Muscle layer of duodenum (tissue), 2 donors: ENCODE results near the gene HDDC3.

Experiments used
- H3K27ac ChIP-seq: one replicate; pipeline ENCODE4 v1.7.0; 2013; ENCODE audit warnings: mild to moderate bottlenecking, low read length
- H3K27me3 ChIP-seq: one replicate; pipeline ENCODE4 v1.7.0; 2013; ENCODE audit warnings: low read depth, mild to moderate bottlenecking, control low read depth, low read length
- H3K36me3 ChIP-seq, 2 donors: one replicate each; pipeline ENCODE4 v1.7.0; 2013; ENCODE audit warnings: low read length in 2 of 2, control low read depth in 1 of 2, mild to moderate bottlenecking in 1 of 2; ENCODE audit not compliant: insufficient read depth in 2 of 2, control insufficient read depth in 1 of 2
- H3K4me1 ChIP-seq, 2 donors: one replicate each; pipeline ENCODE4 v1.7.0; 2013; ENCODE audit warnings: low read length in 2 of 2, mild to moderate bottlenecking in 2 of 2, control low read depth in 1 of 2, moderate library complexity in 1 of 2; ENCODE audit not compliant: insufficient read depth in 2 of 2, control insufficient read depth in 1 of 2
- H3K4me3 ChIP-seq, 2 donors: one replicate each; pipeline ENCODE4 v1.7.0; 2013; ENCODE audit warnings: low read length in 2 of 2, low read depth in 1 of 2, mild to moderate bottlenecking in 1 of 2
- H3K9me3 ChIP-seq, 2 donors: one replicate each; pipeline ENCODE4 v1.7.0; 2013; ENCODE audit warnings: low read length in 2 of 2, control low read depth in 1 of 2, mild to moderate bottlenecking in 1 of 2; ENCODE audit not compliant: control insufficient read depth in 1 of 2
- donor health status: healthy.

Gene HDDC3

DNA sequence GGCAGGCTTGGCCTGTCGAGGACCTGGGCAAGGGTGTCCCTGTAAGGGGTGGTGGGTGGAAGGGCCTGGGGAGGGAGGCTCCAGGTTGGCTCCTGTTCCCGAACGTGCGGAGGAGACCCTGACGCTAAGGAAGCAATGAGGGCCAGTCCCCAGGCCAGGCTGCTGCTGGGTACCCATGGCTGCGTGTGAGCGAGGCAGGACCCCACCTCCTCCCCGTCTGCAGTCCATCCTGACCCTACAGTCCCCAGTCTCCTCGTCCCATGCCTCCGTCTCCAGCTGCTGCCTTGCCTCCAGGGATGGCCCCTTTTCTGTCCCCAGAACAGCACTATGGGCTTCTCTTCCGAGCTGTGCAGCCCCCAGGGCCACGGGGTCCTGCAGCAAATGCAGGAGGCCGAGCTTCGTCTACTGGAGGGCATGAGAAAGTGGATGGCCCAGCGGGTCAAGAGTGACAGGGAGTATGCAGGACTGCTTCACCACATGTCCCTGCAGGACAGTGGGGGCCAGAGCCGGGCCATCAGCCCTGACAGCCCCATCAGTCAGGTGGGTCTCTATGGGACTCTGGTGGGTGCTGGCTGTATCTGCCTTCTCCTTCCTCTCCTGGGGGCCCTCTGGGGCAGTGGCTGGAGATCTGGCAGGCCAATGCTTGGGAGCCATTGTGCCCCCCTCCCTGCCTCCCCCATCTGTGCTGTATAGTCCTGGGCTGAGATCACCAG is 47.5 kb downstream of the HDDC3 start:
- Histone ChIP-seq H3K4me1 (peaks cover 10 to 26% of the 10 kb centered on the region in 2 donors), H3K4me3 (peak overlapping the region; percentile 57 to 68), H3K27ac (peak overlapping the region; percentile 87), H3K36me3 (peaks cover 17 to 52% of the 10 kb centered on the region in 2 donors), H3K27me3 (no peaks in the 10 kb centered on the region), H3K9me3 (no peaks in the 10 kb centered on the region)

GRCh38 chr15:90883976-90884718 is 48.2 kb downstream of the HDDC3 start, which contains the start of gene FES:
TSS of gene FES (plus strand) at chr15:90884504. CDS start at chr15:90885046, 542 bp downstream.
- H3K9me3 ChIP-seq = no peaks in the 10 kb centered on the region
- peak within 1 kb of the TSS; percentile 57 to 68 for H3K4me3 ChIP-seq
- H3K27me3 ChIP-seq = no peaks in the 10 kb centered on the region
- peaks cover 18 to 53% of the 10 kb centered on the region in 2 donors for H3K36me3 ChIP-seq
- peak within 1 kb of the TSS; percentile 87 for H3K27ac ChIP-seq
- H3K4me1 ChIP-seq = peaks cover 10 to 26% of the 10 kb centered on the region in 2 donors

GRCh38 chr15:90883526-90883975 is 48.8 kb downstream of the HDDC3 start:
- Histone ChIP-seq H3K9me3 (no peaks in the 10 kb centered on the region), H3K27me3 (no peaks in the 10 kb centered on the region), H3K4me1 (peaks cover 10 to 26% of the 10 kb centered on the region in 2 donors), H3K36me3 (peaks cover 24 to 55% of the 10 kb centered on the region in 2 donors), H3K27ac (peak overlapping the region; percentile 87), H3K4me3 (peak overlapping the region; percentile 33 to 68)

DNA sequence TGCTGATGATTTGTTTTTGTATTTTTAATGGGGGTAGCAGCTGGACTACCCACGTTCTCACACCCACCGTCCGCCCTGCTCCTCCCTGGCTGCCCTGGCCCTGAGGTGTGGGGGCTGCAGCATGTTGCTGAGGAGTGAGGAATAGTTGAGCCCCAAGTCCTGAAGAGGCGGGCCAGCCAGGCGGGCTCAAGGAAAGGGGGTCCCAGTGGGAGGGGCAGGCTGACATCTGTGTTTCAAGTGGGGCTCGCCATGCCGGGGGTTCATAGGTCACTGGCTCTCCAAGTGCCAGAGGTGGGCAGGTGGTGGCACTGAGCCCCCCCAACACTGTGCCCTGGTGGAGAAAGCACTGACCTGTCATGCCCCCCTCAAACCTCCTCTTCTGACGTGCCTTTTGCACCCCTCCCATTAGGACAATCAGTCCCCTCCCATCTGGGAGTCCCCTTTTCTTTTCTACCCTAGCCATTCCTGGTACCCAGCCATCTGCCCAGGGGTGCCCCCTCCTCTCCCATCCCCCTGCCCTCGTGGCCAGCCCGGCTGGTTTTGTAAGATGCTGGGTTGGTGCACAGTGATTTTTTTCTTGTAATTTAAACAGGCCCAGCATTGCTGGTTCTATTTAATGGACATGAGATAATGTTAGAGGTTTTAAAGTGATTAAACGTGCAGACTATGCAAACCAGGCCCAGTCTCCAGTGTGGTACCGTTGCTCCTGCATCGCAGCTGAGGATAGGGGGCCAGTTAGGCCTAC is 49.4 kb downstream of the HDDC3 start:
- Histone ChIP-seq H3K36me3 (peaks cover 30 to 57% of the 10 kb centered on the region in 2 donors), H3K4me1 (peaks cover 10 to 26% of the 10 kb centered on the region in 2 donors), H3K27ac (peak overlapping the region; percentile 87), H3K4me3 (peak overlapping the region in 1 of 2 donors; percentile 68), H3K27me3 (no peaks in the 10 kb centered on the region), H3K9me3 (no peaks in the 10 kb centered on the region)

DNA sequence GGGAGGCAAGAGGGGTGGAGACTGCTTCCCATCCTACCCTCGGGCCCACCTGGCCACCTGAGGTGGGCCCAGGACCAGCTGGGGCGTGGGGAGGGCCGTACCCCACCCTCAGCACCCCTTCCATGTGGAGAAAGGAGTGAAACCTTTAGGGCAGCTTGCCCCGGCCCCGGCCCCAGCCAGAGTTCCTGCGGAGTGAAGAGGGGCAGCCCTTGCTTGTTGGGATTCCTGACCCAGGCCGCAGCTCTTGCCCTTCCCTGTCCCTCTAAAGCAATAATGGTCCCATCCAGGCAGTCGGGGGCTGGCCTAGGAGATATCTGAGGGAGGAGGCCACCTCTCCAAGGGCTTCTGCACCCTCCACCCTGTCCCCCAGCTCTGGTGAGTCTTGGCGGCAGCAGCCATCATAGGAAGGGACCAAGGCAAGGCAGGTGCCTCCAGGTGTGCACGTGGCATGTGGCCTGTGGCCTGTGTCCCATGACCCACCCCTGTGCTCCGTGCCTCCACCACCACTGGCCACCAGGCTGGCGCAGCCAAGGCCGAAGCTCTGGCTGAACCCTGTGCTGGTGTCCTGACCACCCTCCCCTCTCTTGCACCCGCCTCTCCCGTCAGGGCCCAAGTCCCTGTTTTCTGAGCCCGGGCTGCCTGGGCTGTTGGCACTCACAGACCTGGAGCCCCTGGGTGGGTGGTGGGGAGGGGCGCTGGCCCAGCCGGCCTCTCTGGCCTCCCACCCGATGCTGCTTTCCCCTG is 50.2 kb downstream of the HDDC3 start:
- no peaks in the 10 kb centered on the region for H3K9me3 ChIP-seq
- H3K4me3 ChIP-seq = no peak overlapping the region
- no peak overlapping the region for H3K27ac ChIP-seq
- H3K27me3 ChIP-seq = no peaks in the 10 kb centered on the region
- H3K36me3 ChIP-seq = peaks cover 38 to 57% of the 10 kb centered on the region in 2 donors
- H3K4me1 ChIP-seq = peaks cover 10 to 26% of the 10 kb centered on the region in 2 donors

GRCh38 chr15:90881181-90881977 is 51.0 kb downstream of the HDDC3 start:
- no peak overlapping the region for H3K4me3 ChIP-seq
- H3K27ac ChIP-seq = no peak overlapping the region
- H3K4me1 ChIP-seq = peaks cover 10 to 24% of the 10 kb centered on the region in 2 donors
- H3K9me3 ChIP-seq = no peaks in the 10 kb centered on the region
- no peaks in the 10 kb centered on the region for H3K27me3 ChIP-seq
- peaks cover 42 to 60% of the 10 kb centered on the region in 2 donors for H3K36me3 ChIP-seq

- Histone ChIP-seq H3K27ac (no peak overlapping the region), H3K36me3 (peaks cover 43 to 69% of the 10 kb centered on the region in 2 donors)
Measured at GRCh38 chr15:90880381-90881145, 51.8 kb downstream of the HDDC3 start.

More at GRCh38 chr15:90880381-90881145, 51.8 kb downstream of the HDDC3 start:
- H3K27me3 ChIP-seq = no peaks in the 10 kb centered on the region
- H3K4me1 ChIP-seq = peaks cover 10 to 16% of the 10 kb centered on the region in 2 donors
- H3K4me3 ChIP-seq = no peak overlapping the region
- H3K9me3 ChIP-seq = no peaks in the 10 kb centered on the region
